Keratinocyte (primary cell): ENCODE results near the gene FHOD1.

Experiments used
- EZH2 ChIP-seq: IDR thresholded peaks from one replicate; pipeline ENCODE4 v1.6.1; 2012; ENCODE audit warnings: inconsistent platforms, mild to moderate bottlenecking, low read length, moderate library complexity
- TF ChIP-seq, protein P1 (sequence below), 3 experiments: IDR thresholded peaks in 1 of 3; conservative IDR thresholded peaks in 1 of 3; optimal IDR thresholded peaks in 1 of 3; 2 replicates in 2 of 3; 3 replicates in 1 of 3; pipeline versions ENCODE3 to v1.5.1; 2011; ENCODE audit warnings: low read length in 3 of 3, mild to moderate bottlenecking in 3 of 3, moderate library complexity in 2 of 3, control low read depth in 1 of 3, inconsistent platforms in 1 of 3; ENCODE audit not compliant: insufficient read depth in 2 of 3; ENCODE audit errors: extremely low read depth in 1 of 3

- TF ChIP-seq EZH2: no peak
- TF ChIP-seq, protein P1, sequence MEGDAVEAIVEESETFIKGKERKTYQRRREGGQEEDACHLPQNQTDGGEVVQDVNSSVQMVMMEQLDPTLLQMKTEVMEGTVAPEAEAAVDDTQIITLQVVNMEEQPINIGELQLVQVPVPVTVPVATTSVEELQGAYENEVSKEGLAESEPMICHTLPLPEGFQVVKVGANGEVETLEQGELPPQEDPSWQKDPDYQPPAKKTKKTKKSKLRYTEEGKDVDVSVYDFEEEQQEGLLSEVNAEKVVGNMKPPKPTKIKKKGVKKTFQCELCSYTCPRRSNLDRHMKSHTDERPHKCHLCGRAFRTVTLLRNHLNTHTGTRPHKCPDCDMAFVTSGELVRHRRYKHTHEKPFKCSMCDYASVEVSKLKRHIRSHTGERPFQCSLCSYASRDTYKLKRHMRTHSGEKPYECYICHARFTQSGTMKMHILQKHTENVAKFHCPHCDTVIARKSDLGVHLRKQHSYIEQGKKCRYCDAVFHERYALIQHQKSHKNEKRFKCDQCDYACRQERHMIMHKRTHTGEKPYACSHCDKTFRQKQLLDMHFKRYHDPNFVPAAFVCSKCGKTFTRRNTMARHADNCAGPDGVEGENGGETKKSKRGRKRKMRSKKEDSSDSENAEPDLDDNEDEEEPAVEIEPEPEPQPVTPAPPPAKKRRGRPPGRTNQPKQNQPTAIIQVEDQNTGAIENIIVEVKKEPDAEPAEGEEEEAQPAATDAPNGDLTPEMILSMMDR (optimal IDR thresholded peaks at IDR 0.05 in 1 of 3, IDR thresholded peaks at IDR 0.05 in 1 of 3, conservative IDR thresholded peaks at IDR 0.05 in 1 of 3; ENCODE audit: extremely low read depth in 1 of 3, insufficient read depth in 2 of 3, low read length in 3 of 3): peak; percentile 13 to 73 (median 64)
Observed at GRCh38 chr16:67284699-67285646, 37.7 kb upstream of the FHOD1 start.
